ENCODE measurements around the gene SCAPER. TPM values are rescaled to one million over a fixed set of nuclear protein-coding genes. Genes with fewer than 3 reads are reported as not detected.

The SCAPER gene
- total RNA-seq, 1 experiment from 2014 or later: 14.7 TPM

- TF ChIP-seq REST (IDR thresholded peaks at IDR 0.05; ENCODE audit: low read depth): no peak
- no peak for TF ChIP-seq SRF (IDR thresholded peaks at IDR 0.05; ENCODE audit: low read depth)
- no peak for TF ChIP-seq FOSL1 (IDR thresholded peaks at IDR 0.05; ENCODE audit: low read depth)
- no peak for TF ChIP-seq ELF1 (IDR thresholded peaks at IDR 0.05; ENCODE audit: borderline replicate concordance, low read depth)
Observed at GRCh38 chr15:76341366-76342057, 563.6 kb downstream of the SCAPER start (continued).

GRCh38 chr15:76340803-76341365 is 564.3 kb downstream of the SCAPER start:
- no TSS peak for BruUV-seq (replicated peaks)
- Histone ChIP-seq H3K4me3 (replicated peaks in 1 of 2; ENCODE audit: low read depth in 1 of 2, low read length in 2 of 2) (no peak overlapping the region), H3K27me3 (ENCODE audit: insufficient read depth, low read length) (no peaks in the 10 kb centered on the region), H3K9ac (ENCODE audit: low read length) (no peak overlapping the region), H3K4me1 (ENCODE audit: control insufficient read depth in 1 of 2, insufficient read depth in 2 of 2, low read length in 2 of 2) (peaks cover 8 to 19% of the 10 kb centered on the region in 2 experiments; a peak in 3 of 4 replicates), H3K4me2 (ENCODE audit: low read length) (no peak overlapping the region), H2AFZ (ENCODE audit: low read depth, low read length, poor library complexity, severe bottlenecking) (no peak overlapping the region), H3K27ac (ENCODE audit: low read depth, low read length) (no peak overlapping the region), H4K20me1 (ENCODE audit: insufficient read depth) (no peaks in the 10 kb centered on the region), H3K36me3 (ENCODE audit: control insufficient read depth in 1 of 2, insufficient read depth in 2 of 2, low read length in 2 of 2) (peaks cover 0 to 4% of the 10 kb centered on the region in 2 experiments; a peak in 2 of 4 replicates), H3K79me2 (ENCODE audit: insufficient read depth, low read length) (peaks cover 11% of the 10 kb centered on the region), H3K9me2 (ENCODE audit: insufficient read depth) (no peaks in the 10 kb centered on the region), H3K9me3 (ENCODE audit: control insufficient read depth in 1 of 2, insufficient read depth in 1 of 2, low read depth in 1 of 2, low read length in 2 of 2) (no peaks in the 10 kb centered on the region)
- POLR2A ChIA-PET: no interaction called here
- RAD21 ChIA-PET (ENCODE audit: low non-redundant PET in 1 of 2, low total read pairs in 2 of 2, uncharacterized antibody in 2 of 2, unreplicated experiment in 2 of 2): no interaction called here
- CTCF ChIA-PET: no interaction called here
- no peak for ATAC-seq
- no peak for DNase-seq (ENCODE audit: low read depth, low spot score)
- intact Hi-C loops (cut with micrococcal nuclease): no loop called here
- TF ChIP-seq CEBPB (IDR thresholded peaks at IDR 0.05; ENCODE audit: low read depth) (no peak), TCF7L2 (IDR thresholded peaks at IDR 0.05; ENCODE audit: borderline replicate concordance, extremely low read depth, insufficient read depth, insufficient read length) (no peak), POLR2AphosphoS5 (IDR thresholded peaks at IDR 0.05; ENCODE audit: low read depth, low read length) (no peak), SRF (IDR thresholded peaks at IDR 0.05; ENCODE audit: low read depth) (no peak), JUND (IDR thresholded peaks at IDR 0.05) (no peak), ATF3 (IDR thresholded peaks at IDR 0.05) (no peak), CTCF (IDR thresholded peaks at IDR 0.05 in 2 of 3, conservative IDR thresholded peaks at IDR 0.05 in 1 of 3; ENCODE audit: borderline replicate concordance in 1 of 3, insufficient read depth in 1 of 3, low read depth in 2 of 3, low read length in 2 of 3) (no peak), CBX3 (IDR thresholded peaks at IDR 0.05; ENCODE audit: low read depth) (no peak), REST (IDR thresholded peaks at IDR 0.05; ENCODE audit: low read depth) (no peak), EZH2 (IDR thresholded peaks at IDR 0.05) (no peak), ELF1 (IDR thresholded peaks at IDR 0.05; ENCODE audit: borderline replicate concordance, low read depth) (no peak), MAX (IDR thresholded peaks at IDR 0.05) (no peak), POLR2A (IDR thresholded peaks at IDR 0.05; ENCODE audit: borderline replicate concordance, extremely low read depth, insufficient read depth, insufficient read length) (no peak)

Measured in HCT116 (cell line).